DND-41 (cell line): ENCODE results near the gene GRID1.

Experiments used
- ATAC-seq: fragments of 200-7000 bp; cut with Tn5 transposase; 3 replicates; pipeline ENCODE4 v1.9.1; 2021; ENCODE audit warnings: low read depth; ENCODE audit not compliant: insufficient read depth
- DNase-seq: peaks from one replicate; pipeline ENCODE4 v3.0.0-alpha.2; 2020
- H2AFZ ChIP-seq: 2 replicates; pipeline ENCODE4 v1.6.0; 2012; ENCODE audit warnings: low read depth, low read length
- H3K27ac ChIP-seq: 2 replicates; pipeline ENCODE4 v1.5.1; 2012; ENCODE audit warnings: low read length, inconsistent platforms
- H3K27me3 ChIP-seq: fragments of 200-600 bp; sonication (generic); 2 replicates; pipeline ENCODE4 v1.6.0; 2012; ENCODE audit warnings: low read length, mild to moderate bottlenecking, inconsistent platforms; ENCODE audit not compliant: insufficient read depth, poor library complexity
- H3K36me3 ChIP-seq: 2 replicates; pipeline ENCODE4 v1.5.1; 2012; ENCODE audit warnings: low read length, inconsistent platforms; ENCODE audit not compliant: insufficient read depth
- H3K4me1 ChIP-seq: 2 replicates; pipeline ENCODE4 v1.5.1; 2012; ENCODE audit warnings: mild to moderate bottlenecking, low read length; ENCODE audit not compliant: insufficient read depth
- H3K4me2 ChIP-seq: 2 replicates; pipeline ENCODE4 v1.6.0; 2012; ENCODE audit warnings: mild to moderate bottlenecking, moderate library complexity, low read length, inconsistent platforms; ENCODE audit not compliant: insufficient read depth
- H3K4me3 ChIP-seq, 2 experiments: fragments of 200-600 bp in 1 of 2; shearing (Covaris generic) in 1 of 2; 2 replicates each; pipeline ENCODE4 v1.5.1; 2012 to 2016; ENCODE audit warnings: inconsistent platforms in 2 of 2, low read length in 2 of 2, mild to moderate bottlenecking in 2 of 2, low read depth in 1 of 2, moderate library complexity in 1 of 2
- H3K79me2 ChIP-seq: 2 replicates; pipeline ENCODE4 v1.6.0; 2012; ENCODE audit warnings: low read length, inconsistent platforms; ENCODE audit not compliant: insufficient read depth
- H3K9ac ChIP-seq: 2 replicates; pipeline ENCODE4 v1.6.0; 2012; ENCODE audit warnings: low read depth, mild to moderate bottlenecking, inconsistent platforms, low read length, moderate library complexity
- H3K9me3 ChIP-seq: 2 replicates; pipeline ENCODE4 v1.5.1; 2012; ENCODE audit warnings: low read length, moderate library complexity, mild to moderate bottlenecking, inconsistent platforms; ENCODE audit not compliant: insufficient read depth, severe bottlenecking
- H4K20me1 ChIP-seq: 2 replicates; pipeline ENCODE4 v1.6.0; 2012; ENCODE audit warnings: low read length; ENCODE audit not compliant: insufficient read depth
- CTCF ChIP-seq: IDR thresholded peaks from 2 replicates; pipeline ENCODE4 v1.5.1; 2012; ENCODE audit warnings: borderline replicate concordance, low read length, moderate library complexity, mild to moderate bottlenecking; ENCODE audit not compliant: poor library complexity, severe bottlenecking; ENCODE audit errors: extremely low read depth
- EZH2 ChIP-seq: IDR thresholded peaks from 3 replicates; pipeline ENCODE4 v1.6.1; 2012; ENCODE audit warnings: borderline replicate concordance, low read depth, mild to moderate bottlenecking, moderate library complexity, low read length, inconsistent platforms; ENCODE audit not compliant: severe bottlenecking

GRID1 gene

GRCh38 chr10:86160890-86161585 lies 205.6 kb downstream of the GRID1 start:
- ATAC-seq (no peak), DNase-seq (no peak)
- Histone ChIP-seq H3K4me2 (no peak overlapping the region), H3K27ac (no peak overlapping the region), H2AFZ (no peak overlapping the region), H3K36me3 (no peaks in the 10 kb centered on the region), H3K27me3 (peaks cover 7% of the 10 kb centered on the region), H3K4me1 (no peaks in the 10 kb centered on the region), H3K4me3 (no peak overlapping the region), H3K79me2 (no peaks in the 10 kb centered on the region), H3K9me3 (no peaks in the 10 kb centered on the region), H3K9ac (no peak overlapping the region), H4K20me1 (no peaks in the 10 kb centered on the region)
- TF ChIP-seq CTCF, result no peak

- ATAC-seq, result no peak
- H3K9me3 ChIP-seq, result no peaks in the 10 kb centered on the region
Measured at GRCh38 chr10:86159797-86160196, 206.8 kb downstream of the GRID1 start.

GRCh38 chr10:86155054-86155921 lies 211.3 kb downstream of the GRID1 start:
- TF ChIP-seq CTCF (no peak), EZH2 (no peak)

More at GRCh38 chr10:86159797-86160196, 206.8 kb downstream of the GRID1 start:
- Histone ChIP-seq H3K79me2 (no peaks in the 10 kb centered on the region), H3K36me3 (no peaks in the 10 kb centered on the region), H3K4me1 (no peaks in the 10 kb centered on the region), H4K20me1 (no peaks in the 10 kb centered on the region), H3K4me2 (no peak overlapping the region), H3K27ac (no peak overlapping the region), H3K4me3 (no peak overlapping the region), H2AFZ (no peak overlapping the region), H3K27me3 (peaks cover 9% of the 10 kb centered on the region), H3K9ac (no peak overlapping the region)
- no peak for DNase-seq
- TF ChIP-seq EZH2, result no peak
- no peak for TF ChIP-seq CTCF

More at GRCh38 chr10:86155054-86155921, 211.3 kb downstream of the GRID1 start:
- no peak overlapping the region for H3K4me2 ChIP-seq
- H3K4me1 ChIP-seq, result no peaks in the 10 kb centered on the region
- no peaks in the 10 kb centered on the region for H3K36me3 ChIP-seq
- no peak overlapping the region for H2AFZ ChIP-seq
- H3K27me3 ChIP-seq, result peaks cover 9% of the 10 kb centered on the region
- no peak overlapping the region for H3K4me3 ChIP-seq
- no peak overlapping the region for H3K9ac ChIP-seq
- no peaks in the 10 kb centered on the region for H3K79me2 ChIP-seq
- no peaks in the 10 kb centered on the region for H3K9me3 ChIP-seq
- no peaks in the 10 kb centered on the region for H4K20me1 ChIP-seq
- ATAC-seq, result no peak
- no peak for DNase-seq
- H3K27ac ChIP-seq, result no peak overlapping the region
